Prostate gland (tissue), 2 donors: ENCODE measurements around the gene DSCAM. TPM values are rescaled to one million over a fixed set of nuclear protein-coding genes. Genes with fewer than 3 reads are reported as not detected.

ENCODE experiments used
- DNase-seq: peaks from one replicate; pipeline ENCODE4 v3.0.0-alpha.2; 2019; ENCODE audit warnings: low spot score
- H3K27ac ChIP-seq, 2 donors: fragments of 200-600 bp; sonication (generic); 2 replicates each; pipeline ENCODE4 v1.5.1; 2017 to 2019
- H3K27me3 ChIP-seq: fragments of 200-600 bp; sonication (generic); replicated peaks from 2 replicates; pipeline ENCODE4 v1.5.1; 2019; ENCODE audit not compliant: insufficient read depth
- H3K36me3 ChIP-seq, 2 donors: fragments of 200-600 bp; sonication (generic); 1 replicate in 1 of 2; 2 replicates in 1 of 2; pipeline versions ENCODE4 v1.5.1 to v1.8.1; 2017 to 2019
- H3K4me1 ChIP-seq: fragments of 200-600 bp; sonication (generic); replicated peaks from 2 replicates; pipeline ENCODE4 v1.5.1; 2019
- H3K4me3 ChIP-seq, 2 donors: fragments of 200-600 bp; sonication (generic); 2 replicates each; pipeline ENCODE4 v1.5.1; 2017 to 2019
- H3K9me3 ChIP-seq: fragments of 200-600 bp; sonication (generic); 2 replicates; pipeline ENCODE4 v1.5.1; 2017
- POLR2A ChIP-seq: fragments of 450-650 bp; IDR thresholded peaks from one replicate; pipeline ENCODE4 v1.6.1; 2016; ENCODE audit warnings: antibody characterized with exemption, mild to moderate bottlenecking
- POLR2AphosphoS5 ChIP-seq: sonication (generic); formaldehyde crosslinking; IDR thresholded peaks from one replicate; pipeline ENCODE4 v1.6.1; 2017; ENCODE audit warnings: antibody characterized with exemption
- WGBS: methylation state at CpG from one replicate; pipeline ENCODE4 v1.1.5; 2018; 5-methylcytosine and 5-hydroxymethylcytosine counted together
- intact Hi-C: fragments of 100-400 bp; cut with DNase I; formaldehyde crosslinking; loops from one replicate; pipeline ENCODE4 v1.14.2; 2022
- total RNA-seq, 2 donors: library from RNA; depleted of rRNA; stranded (reverse); fragments of >200 nt; gene quantifications; one replicate each; pipeline ENCODE4 v1.1.0, GENCODE V29; 2016
- TF ChIP-seq, protein P1 (sequence below), 4 experiments: fragments of 200-600 bp in 2 of 4; fragments of 450-650 bp in 2 of 4; sonication (generic) in 2 of 4; IDR thresholded peaks; 1 replicate in 3 of 4; 2 replicates in 1 of 4; pipeline ENCODE4 v1.5.1; 2016 to 2019; ENCODE audit warnings: antibody characterized with exemption in 4 of 4, mild to moderate bottlenecking in 2 of 4, moderate library complexity in 2 of 4

DSCAM gene
- total RNA-seq, 2 donors from 2014 or later = under 0.01 to 1.6 TPM

DNA sequence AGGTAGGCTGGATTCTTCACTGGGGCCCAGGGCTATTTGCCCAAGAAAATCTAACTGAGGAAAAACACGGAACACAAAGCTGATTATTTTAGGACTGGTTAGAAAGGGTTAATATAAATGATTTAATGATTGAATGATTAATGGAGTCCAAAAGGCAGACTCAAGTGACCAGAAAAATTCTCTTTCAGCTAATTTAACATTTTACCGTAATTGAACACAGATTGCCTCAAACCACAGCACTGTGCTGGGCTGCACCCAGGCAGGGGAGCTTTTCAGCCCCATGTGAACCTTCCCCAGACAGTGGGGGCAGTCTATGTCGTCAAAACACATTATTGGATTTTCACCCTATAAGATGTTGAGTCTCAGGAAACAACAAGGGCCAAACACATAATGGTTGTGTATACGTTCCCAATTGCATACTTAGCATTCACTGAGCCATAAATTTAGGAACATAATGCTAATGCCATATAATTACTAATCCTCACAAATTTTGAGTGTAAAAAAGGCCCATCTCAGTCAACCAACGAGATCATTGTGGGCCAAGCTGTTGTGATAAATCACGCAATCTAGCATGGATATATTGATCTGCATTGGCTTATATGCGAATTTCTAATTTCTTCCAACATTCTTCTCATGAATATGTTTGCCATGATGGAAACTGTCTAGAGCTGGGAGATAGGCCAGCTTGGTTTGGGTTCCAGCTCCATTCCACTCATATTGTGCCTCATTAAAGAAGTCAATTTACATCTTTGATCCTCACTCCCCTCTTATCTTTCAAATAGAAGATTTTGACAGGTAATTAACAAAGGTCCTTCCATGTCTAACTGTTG, 27.7 kb downstream of the DSCAM start:
- no peak for DNase-seq
- TF ChIP-seq, protein P1, sequence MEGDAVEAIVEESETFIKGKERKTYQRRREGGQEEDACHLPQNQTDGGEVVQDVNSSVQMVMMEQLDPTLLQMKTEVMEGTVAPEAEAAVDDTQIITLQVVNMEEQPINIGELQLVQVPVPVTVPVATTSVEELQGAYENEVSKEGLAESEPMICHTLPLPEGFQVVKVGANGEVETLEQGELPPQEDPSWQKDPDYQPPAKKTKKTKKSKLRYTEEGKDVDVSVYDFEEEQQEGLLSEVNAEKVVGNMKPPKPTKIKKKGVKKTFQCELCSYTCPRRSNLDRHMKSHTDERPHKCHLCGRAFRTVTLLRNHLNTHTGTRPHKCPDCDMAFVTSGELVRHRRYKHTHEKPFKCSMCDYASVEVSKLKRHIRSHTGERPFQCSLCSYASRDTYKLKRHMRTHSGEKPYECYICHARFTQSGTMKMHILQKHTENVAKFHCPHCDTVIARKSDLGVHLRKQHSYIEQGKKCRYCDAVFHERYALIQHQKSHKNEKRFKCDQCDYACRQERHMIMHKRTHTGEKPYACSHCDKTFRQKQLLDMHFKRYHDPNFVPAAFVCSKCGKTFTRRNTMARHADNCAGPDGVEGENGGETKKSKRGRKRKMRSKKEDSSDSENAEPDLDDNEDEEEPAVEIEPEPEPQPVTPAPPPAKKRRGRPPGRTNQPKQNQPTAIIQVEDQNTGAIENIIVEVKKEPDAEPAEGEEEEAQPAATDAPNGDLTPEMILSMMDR (IDR thresholded peaks at IDR 0.05) = no peak
- no peak for TF ChIP-seq POLR2A
- TF ChIP-seq POLR2AphosphoS5 = no peak
- intact Hi-C loops = no loop called here
- Histone ChIP-seq H3K4me1 (no peaks in the 10 kb centered on the region), H3K27ac (no peak overlapping the region), H3K27me3 (no peaks in the 10 kb centered on the region), H3K4me3 (no peak overlapping the region), H3K36me3 (no peaks in the 10 kb centered on the region), H3K9me3 (no peaks in the 10 kb centered on the region)
- 86% methylated on average over 7 of the region's 7 CpGs for WGBS

GRCh38 chr21:40813918-40814317, 33.0 kb downstream of the DSCAM start:
- no peaks in the 10 kb centered on the region for H3K36me3 ChIP-seq
- H3K27me3 ChIP-seq = no peaks in the 10 kb centered on the region
- 93% methylated on average over 4 of the region's 4 CpGs for WGBS
- intact Hi-C loops = no loop called here
- H3K4me3 ChIP-seq = no peak overlapping the region
- H3K9me3 ChIP-seq = no peaks in the 10 kb centered on the region
- TF ChIP-seq POLR2AphosphoS5 (no peak), POLR2A (no peak)
- TF ChIP-seq, protein P1 (IDR thresholded peaks at IDR 0.05) = no peak
- no peak overlapping the region for H3K27ac ChIP-seq
- H3K4me1 ChIP-seq = no peaks in the 10 kb centered on the region
- no peak for DNase-seq

DNA sequence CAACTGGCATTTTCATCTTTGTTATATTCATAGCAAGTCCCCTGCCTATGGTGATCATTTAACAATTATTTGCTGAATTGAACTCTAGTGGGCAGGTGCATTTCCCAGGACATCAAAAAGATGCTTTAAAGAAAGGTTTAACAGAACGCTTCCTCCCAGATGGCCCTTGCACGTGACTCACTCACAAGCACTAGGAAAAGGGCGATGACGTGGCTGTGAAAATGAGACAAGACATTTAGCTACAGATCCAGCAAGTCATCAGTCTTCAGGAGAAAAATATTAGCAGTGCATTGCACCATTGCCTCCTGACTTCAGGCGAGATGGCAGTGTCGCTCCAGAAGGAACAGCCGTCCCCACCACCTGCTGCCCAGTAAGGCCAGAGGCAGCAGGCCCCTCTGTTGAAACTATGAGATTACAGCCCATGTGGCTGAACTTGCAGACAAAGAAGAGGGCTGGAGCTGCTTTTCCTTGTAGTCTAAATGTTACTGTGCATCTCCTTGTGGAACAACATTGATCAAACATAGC, 37.2 kb downstream of the DSCAM start:
- intact Hi-C loops = no loop called here
- no peaks in the 10 kb centered on the region for H3K4me1 ChIP-seq
- H3K9me3 ChIP-seq = no peaks in the 10 kb centered on the region
- WGBS = 91% methylated on average over 7 of the region's 7 CpGs
- DNase-seq = no peak
- H3K36me3 ChIP-seq = no peaks in the 10 kb centered on the region
- no peak overlapping the region for H3K4me3 ChIP-seq
- H3K27me3 ChIP-seq = no peaks in the 10 kb centered on the region
- no peak overlapping the region for H3K27ac ChIP-seq
- TF ChIP-seq, protein P1 (IDR thresholded peaks at IDR 0.05) = no peak
- TF ChIP-seq POLR2AphosphoS5 = no peak
- no peak for TF ChIP-seq POLR2A

DNA sequence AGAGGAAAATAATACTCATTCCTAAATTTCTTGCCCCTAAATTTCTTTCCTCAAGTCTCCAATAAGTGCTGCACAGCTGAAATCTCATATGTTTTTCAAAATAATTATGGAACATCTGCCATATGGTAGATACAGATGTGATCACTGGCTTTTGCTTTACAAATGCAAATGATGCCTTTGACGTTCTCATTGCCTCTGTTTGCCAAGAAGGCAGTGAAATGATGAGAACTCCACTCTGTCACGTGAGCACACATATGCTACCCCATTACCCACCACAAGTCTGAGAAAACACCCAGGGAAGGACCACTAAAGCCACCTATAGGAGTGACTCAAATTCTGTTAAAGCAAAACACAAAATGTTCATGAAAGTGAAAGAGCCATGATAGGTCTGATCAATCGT, 43.9 kb downstream of the DSCAM start:
- Histone ChIP-seq H3K27me3 (no peaks in the 10 kb centered on the region), H3K4me3 (no peak overlapping the region), H3K36me3 (no peaks in the 10 kb centered on the region), H3K9me3 (no peaks in the 10 kb centered on the region), H3K27ac (no peak overlapping the region), H3K4me1 (no peaks in the 10 kb centered on the region)
- DNase-seq = no peak
- no peak for TF ChIP-seq POLR2AphosphoS5
- TF ChIP-seq, protein P1 (IDR thresholded peaks at IDR 0.05) = no peak
- no peak for TF ChIP-seq POLR2A
- intact Hi-C loops = no loop called here
- 59% methylated on average over 3 of the region's 3 CpGs for WGBS

DNA sequence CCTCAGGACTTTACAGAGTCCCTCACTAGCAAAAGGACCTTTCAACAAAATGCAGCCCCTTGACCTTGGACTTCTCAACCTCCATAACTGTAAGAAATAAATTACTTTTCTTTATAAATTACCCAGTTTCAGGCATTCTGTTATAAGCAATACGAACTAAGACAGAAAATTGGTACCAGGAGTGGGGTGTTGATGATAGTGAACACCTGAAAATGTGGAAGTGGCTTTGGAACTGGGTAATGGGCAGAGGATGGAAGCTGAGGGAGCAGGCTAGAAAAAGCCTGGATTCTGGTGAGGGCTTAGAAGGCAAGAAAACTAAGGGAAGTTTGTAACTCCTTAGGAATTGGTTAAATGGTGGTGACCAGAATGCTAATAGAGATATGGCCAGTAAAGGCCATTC, 46.8 kb downstream of the DSCAM start:
- Histone ChIP-seq H3K9me3 (no peaks in the 10 kb centered on the region), H3K4me3 (no peak overlapping the region), H3K4me1 (no peaks in the 10 kb centered on the region), H3K27me3 (no peaks in the 10 kb centered on the region), H3K36me3 (no peaks in the 10 kb centered on the region), H3K27ac (no peak overlapping the region)
- 66% methylated on average over 1 of the region's 1 CpG for whole genome bisulfite sequencing
- no peak for DNase-seq
- intact Hi-C loops = no loop called here
- no peak for TF ChIP-seq POLR2AphosphoS5
- TF ChIP-seq, protein P1 (IDR thresholded peaks at IDR 0.05) = no peak
- no peak for TF ChIP-seq POLR2A
